ENCODE results near the gene OR2T3. TPM values are rescaled to one million over a fixed set of nuclear protein-coding genes. Genes with fewer than 3 reads are reported as not detected.

The OR2T3 gene
- total RNA-seq = not detected

GRCh38 chr1:248473051-248473450 is at the start of gene OR2T3:
Gene OR2T3 (plus strand): TSS chr1:248473351. CDS start chr1:248473351, 0 bp downstream.

GRCh38 chr1:248445399-248445798 is 27.8 kb upstream of the OR2T3 start, which contains the start of gene OR2T2:
Gene OR2T2 (plus strand): TSS chr1:248445637. CDS start chr1:248452798, 7,161 bp downstream.

GRCh38 chr1:248488289-248488688 is 15.1 kb downstream of the OR2T3 start, which contains the start of gene OR2T5:
Gene OR2T5 (plus strand): TSS chr1:248488589. CDS start chr1:248488589, 0 bp downstream.

GRCh38 chr1:248507773-248508172 is 34.6 kb downstream of the OR2T3 start, which contains the start of gene OR2G6:
Gene OR2G6 (plus strand): TSS chr1:248508073. CDS start chr1:248521647, 13,574 bp downstream.

Other genes with a start within 250 kb of the OR2T3 start
- 0.31 TPM for gene OR2M4, start 241.9 kb upstream of the OR2T3 start, total RNA-seq
- not detected for gene OR2T33, start 195.4 kb upstream of the OR2T3 start, total RNA-seq
- gene OR2T12, start 169.9 kb upstream of the OR2T3 start, total RNA-seq = not detected
- not detected for gene OR2M7, start 148.8 kb upstream of the OR2T3 start, total RNA-seq
- gene OR14C36, start 124.6 kb upstream of the OR2T3 start, total RNA-seq = not detected
- not detected for gene OR2T4, start 111.7 kb upstream of the OR2T3 start, total RNA-seq
- not detected for gene OR2T6, start 97.6 kb upstream of the OR2T3 start, total RNA-seq
- gene OR2T1, start 70.3 kb upstream of the OR2T3 start, total RNA-seq = not detected
- gene OR2T2, start 27.7 kb upstream of the OR2T3 start, total RNA-seq = not detected
- gene OR2T5, start 15.2 kb downstream of the OR2T3 start, total RNA-seq = not detected
- not detected for gene OR2G6, start 34.7 kb downstream of the OR2T3 start, total RNA-seq
- not detected for gene OR2T29, start 89.4 kb downstream of the OR2T3 start, total RNA-seq
- gene OR2T34, start 101.4 kb downstream of the OR2T3 start, total RNA-seq = not detected
- gene OR2T10, start 124.3 kb downstream of the OR2T3 start, total RNA-seq = not detected
- not detected for gene OR2T11, start 161.7 kb downstream of the OR2T3 start, total RNA-seq
- gene OR2T35, start 171.9 kb downstream of the OR2T3 start, total RNA-seq = not detected
- gene OR2T27, start 182.2 kb downstream of the OR2T3 start, total RNA-seq = not detected
- not detected for gene OR14I1, start 229.4 kb downstream of the OR2T3 start, total RNA-seq

Measured in parietal lobe (tissue), 1 donor.